HEK293 (cell line): Measurements from ENCODE around the gene HDLBP.
A peak's percentile ranks its signal among the peaks of the same experiment; 100 is the strongest.

Experiments
- CTCF ChIA-PET: fragments of 350-600 bp; formaldehyde crosslinking; extraction: SDS; loops from one replicate; lab custom pipeline; 2021; ENCODE audit warnings: antibody characterized with exemption; lab: Yijun Ruan, JAX
- POLR2A ChIA-PET: fragments of 300-600 bp; formaldehyde crosslinking; extraction: SDS; loops from one replicate; lab custom pipeline; 2020; ENCODE audit warnings: antibody characterized with exemption, inconsistent platforms; lab: Yijun Ruan, JAX
- H3K27ac ChIP-seq: fragments of 200-500 bp; sonication (Bioruptor generic); 2 replicates; pipeline ENCODE4 v1.5.1; 2014; ENCODE audit warnings: low read depth, low read length, control low read depth, inconsistent platforms; ENCODE audit errors: extremely low read depth
- H3K36me3 ChIP-seq, 2 experiments: fragments of 200-500 bp in 1 of 2; sonication (Bioruptor generic) in 1 of 2; 1 replicate in 1 of 2; 2 replicates in 1 of 2; pipeline ENCODE4 v1.5.1; 2014 to 2017; ENCODE audit warnings: inconsistent platforms in 2 of 2, low read length in 2 of 2; ENCODE audit not compliant: control insufficient read depth in 2 of 2, insufficient read depth in 1 of 2
- H3K4me1 ChIP-seq: fragments of 200-500 bp; sonication (Bioruptor generic); 2 replicates; pipeline ENCODE4 v1.5.1; 2014; ENCODE audit warnings: mild to moderate bottlenecking, low read length, inconsistent platforms; ENCODE audit not compliant: control insufficient read depth, insufficient read depth
- H3K4me3 ChIP-seq: 2 replicates; pipeline ENCODE4 v1.5.1; 2011; ENCODE audit warnings: low read depth, mild to moderate bottlenecking, control low read depth, low read length, moderate library complexity
- H3K9me3 ChIP-seq: fragments of 200-500 bp; sonication (Bioruptor generic); 2 replicates; pipeline ENCODE4 v1.5.1; 2014; ENCODE audit warnings: low read depth, low read length, inconsistent platforms; ENCODE audit not compliant: control insufficient read depth, insufficient read depth
- GLIS2 ChIP-seq: fragments of 450-650 bp; formaldehyde crosslinking; IDR thresholded peaks from 2 replicates; pipeline ENCODE4 v1.5.1; 2016; ENCODE audit warnings: missing biosample characterization, missing genetic modification characterization
- KLF9 ChIP-seq: fragments of 450-650 bp; formaldehyde crosslinking; IDR thresholded peaks from 2 replicates; pipeline ENCODE4 v1.5.1; 2016; ENCODE audit warnings: missing biosample characterization, missing genetic modification characterization, low read depth
- OVOL3 ChIP-seq: fragments of 450-650 bp; formaldehyde crosslinking; IDR thresholded peaks from 2 replicates; pipeline ENCODE4 v1.5.1; 2016; ENCODE audit warnings: missing biosample characterization, missing genetic modification characterization
- PBX3 ChIP-seq: sonication (generic); formaldehyde crosslinking; IDR thresholded peaks from 2 replicates; pipeline ENCODE4 v1.8.1; 2022; ENCODE audit warnings: mild to moderate bottlenecking, moderate library complexity, missing genetic modification reagents
- PRDM1 ChIP-seq: fragments of 450-650 bp; formaldehyde crosslinking; IDR thresholded peaks from 2 replicates; pipeline ENCODE4; 2016; ENCODE audit warnings: missing biosample characterization, missing genetic modification characterization
- REPIN1 ChIP-seq: fragments of 450-650 bp; formaldehyde crosslinking; IDR thresholded peaks from 2 replicates; pipeline ENCODE4 v1.5.1; 2017; ENCODE audit warnings: missing biosample characterization, missing genetic modification characterization, low read depth
- SCRT1 ChIP-seq: fragments of 450-650 bp; formaldehyde crosslinking; IDR thresholded peaks from 2 replicates; pipeline ENCODE4 v1.5.1; 2016; ENCODE audit warnings: missing biosample characterization, missing genetic modification characterization, borderline replicate concordance
- SCRT2 ChIP-seq: fragments of 450-650 bp; formaldehyde crosslinking; IDR thresholded peaks from 2 replicates; pipeline ENCODE4 v1.5.1; 2016; ENCODE audit warnings: missing biosample characterization, missing genetic modification characterization
- ZBTB26 ChIP-seq: fragments of 450-650 bp; formaldehyde crosslinking; optimal IDR thresholded peaks from 2 replicates; pipeline ENCODE3; 2016; ENCODE audit warnings: missing biosample characterization, mild to moderate bottlenecking, missing genetic modification characterization
- ZBTB49 ChIP-seq: fragments of 450-650 bp; formaldehyde crosslinking; IDR thresholded peaks from 2 replicates; pipeline ENCODE4 v1.5.1; 2016; ENCODE audit warnings: missing biosample characterization, missing genetic modification characterization, low read depth
- ZNF10 ChIP-seq: fragments of 450-650 bp; formaldehyde crosslinking; IDR thresholded peaks from 2 replicates; pipeline ENCODE4 v1.5.1; 2017; ENCODE audit warnings: missing biosample characterization, missing genetic modification characterization
- ZNF2 ChIP-seq: fragments of 450-650 bp; formaldehyde crosslinking; IDR thresholded peaks from 2 replicates; pipeline ENCODE4 v1.5.1; 2016; ENCODE audit warnings: missing biosample characterization, missing genetic modification characterization
- ZNF239 ChIP-seq: fragments of 450-650 bp; formaldehyde crosslinking; IDR thresholded peaks from 2 replicates; pipeline ENCODE4 v1.5.1; 2016; ENCODE audit warnings: missing biosample characterization, missing genetic modification characterization
- ZNF248 ChIP-seq: fragments of 450-650 bp; formaldehyde crosslinking; IDR thresholded peaks from 2 replicates; pipeline ENCODE4 v1.5.1; 2017; ENCODE audit warnings: missing biosample characterization, missing genetic modification characterization
- ZNF292 ChIP-seq: fragments of 450-650 bp; formaldehyde crosslinking; IDR thresholded peaks from 2 replicates; pipeline ENCODE4 v1.5.1; 2016; ENCODE audit warnings: low read depth, missing biosample characterization, missing genetic modification characterization, borderline replicate concordance
- ZNF341 ChIP-seq: fragments of 450-650 bp; formaldehyde crosslinking; IDR thresholded peaks from 2 replicates; pipeline ENCODE4; 2016; ENCODE audit warnings: low read depth, missing biosample characterization, missing genetic modification characterization
- ZNF394 ChIP-seq: fragments of 450-650 bp; formaldehyde crosslinking; IDR thresholded peaks from 2 replicates; pipeline ENCODE4 v1.5.1; 2016; ENCODE audit warnings: missing biosample characterization, missing genetic modification characterization, mild to moderate bottlenecking, moderate library complexity, borderline replicate concordance
- ZNF404 ChIP-seq: fragments of 450-650 bp; formaldehyde crosslinking; IDR thresholded peaks from 2 replicates; pipeline ENCODE4 v1.5.1; 2017; ENCODE audit warnings: missing biosample characterization, missing genetic modification characterization
- ZNF549 ChIP-seq: fragments of 450-650 bp; IDR thresholded peaks from 2 replicates; pipeline ENCODE4 v1.5.1; 2018; ENCODE audit warnings: missing biosample characterization, missing genetic modification characterization, mild to moderate bottlenecking, inconsistent platforms, moderate library complexity
- ZNF561 ChIP-seq: fragments of 450-650 bp; IDR thresholded peaks from 2 replicates; pipeline ENCODE4 v1.5.1; 2018; ENCODE audit warnings: missing biosample characterization, missing genetic modification characterization, borderline replicate concordance
- ZNF596 ChIP-seq: fragments of 450-650 bp; IDR thresholded peaks from 2 replicates; pipeline ENCODE4 v1.5.0; 2018; ENCODE audit warnings: missing biosample characterization, mild to moderate bottlenecking, missing genetic modification characterization, moderate library complexity
- ZNF626 ChIP-seq: fragments of 450-650 bp; sonication (Bioruptor Pico); formaldehyde crosslinking; IDR thresholded peaks from 2 replicates; pipeline ENCODE4 v1.5.1; 2018; ENCODE audit warnings: missing biosample characterization, missing genetic modification characterization, inconsistent platforms
- ZNF658 ChIP-seq: fragments of 450-650 bp; formaldehyde crosslinking; IDR thresholded peaks from 2 replicates; pipeline ENCODE4; 2016; ENCODE audit warnings: missing biosample characterization, missing genetic modification characterization
- ZNF776 ChIP-seq: fragments of 450-650 bp; formaldehyde crosslinking; IDR thresholded peaks from 2 replicates; pipeline ENCODE4 v1.5.0; 2017; ENCODE audit warnings: missing biosample characterization, missing genetic modification characterization, borderline replicate concordance
- ZNF791 ChIP-seq: fragments of 450-650 bp; formaldehyde crosslinking; IDR thresholded peaks from 2 replicates; pipeline ENCODE4 v1.5.1; 2016; ENCODE audit warnings: missing biosample characterization, missing genetic modification characterization
- ZNF837 ChIP-seq: fragments of 450-650 bp; formaldehyde crosslinking; IDR thresholded peaks from 2 replicates; pipeline ENCODE4 v1.5.1; 2016; ENCODE audit warnings: missing biosample characterization, missing genetic modification characterization
- ZSCAN30 ChIP-seq: fragments of 450-650 bp; IDR thresholded peaks from 2 replicates; pipeline ENCODE4 v1.5.1; 2018; ENCODE audit warnings: missing biosample characterization, mild to moderate bottlenecking, missing genetic modification characterization, moderate library complexity
- TF ChIP-seq, protein P1 (sequence below): fragments of 450-650 bp; IDR thresholded peaks from 2 replicates; pipeline ENCODE4 v1.5.1; 2018; ENCODE audit warnings: missing biosample characterization, missing genetic modification characterization
- TF ChIP-seq, protein P2 (sequence below): fragments of 450-650 bp; IDR thresholded peaks from 2 replicates; pipeline ENCODE4 v1.5.1; 2018; ENCODE audit warnings: missing biosample characterization, mild to moderate bottlenecking, missing genetic modification characterization

Gene HDLBP

DNA sequence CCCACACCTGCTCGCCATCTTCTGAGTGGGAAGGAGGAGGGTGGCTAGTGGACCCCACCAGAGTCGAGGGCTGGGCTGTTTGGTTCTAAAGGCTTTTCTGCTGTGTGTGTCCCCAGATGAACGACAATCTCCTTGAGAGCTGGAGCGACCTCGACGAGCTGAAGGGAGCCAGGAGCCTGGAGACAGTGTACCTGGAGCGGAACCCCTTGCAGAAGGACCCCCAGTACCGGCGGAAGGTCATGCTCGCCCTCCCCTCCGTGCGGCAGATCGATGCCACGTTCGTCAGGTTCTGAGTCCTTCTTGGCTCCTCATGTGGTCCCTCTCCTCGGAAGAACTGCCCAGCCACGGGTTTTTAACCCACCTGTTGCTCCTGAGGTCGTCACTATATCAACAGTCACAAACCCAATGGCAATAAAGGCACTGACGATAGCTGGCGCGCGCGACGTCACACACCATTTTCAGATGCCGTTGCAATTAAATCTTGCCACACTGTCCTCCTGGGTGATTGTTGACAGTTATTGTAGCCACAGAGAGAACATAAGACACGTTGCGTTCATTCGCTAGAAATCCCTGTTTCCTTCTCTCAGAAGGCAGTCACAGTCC is 132.8 kb downstream of the HDLBP start:
- CTCF ChIA-PET = no interaction called here
- no peaks in the 10 kb centered on the region for H3K9me3 ChIP-seq
- peak; percentile 88 for TF ChIP-seq ZNF239 (tag by site-specific recombination)
- no peak for TF ChIP-seq ZNF404 (tag by site-specific recombination)
- TF ChIP-seq ZBTB26 (tag by site-specific recombination) = no peak
- no peak for TF ChIP-seq ZNF10 (tag by site-specific recombination)
- TF ChIP-seq, protein P1, sequence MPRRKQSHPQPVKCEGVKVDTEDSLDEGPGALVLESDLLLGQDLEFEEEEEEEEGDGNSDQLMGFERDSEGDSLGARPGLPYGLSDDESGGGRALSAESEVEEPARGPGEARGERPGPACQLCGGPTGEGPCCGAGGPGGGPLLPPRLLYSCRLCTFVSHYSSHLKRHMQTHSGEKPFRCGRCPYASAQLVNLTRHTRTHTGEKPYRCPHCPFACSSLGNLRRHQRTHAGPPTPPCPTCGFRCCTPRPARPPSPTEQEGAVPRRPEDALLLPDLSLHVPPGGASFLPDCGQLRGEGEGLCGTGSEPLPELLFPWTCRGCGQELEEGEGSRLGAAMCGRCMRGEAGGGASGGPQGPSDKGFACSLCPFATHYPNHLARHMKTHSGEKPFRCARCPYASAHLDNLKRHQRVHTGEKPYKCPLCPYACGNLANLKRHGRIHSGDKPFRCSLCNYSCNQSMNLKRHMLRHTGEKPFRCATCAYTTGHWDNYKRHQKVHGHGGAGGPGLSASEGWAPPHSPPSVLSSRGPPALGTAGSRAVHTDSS (tag by site-specific recombination) = no peak
- no peak for TF ChIP-seq ZNF776
- TF ChIP-seq ZSCAN30 (tag by site-specific recombination) = no peak
- no peak for TF ChIP-seq ZBTB49 (tag by site-specific recombination)
- TF ChIP-seq ZNF626 = no peak
- no peak for TF ChIP-seq ZNF2 (tag by site-specific recombination)
- TF ChIP-seq SCRT1 (tag by site-specific recombination) = 0 out of 2 replicates have a peak, but pooled peaks have one; percentile 30
- TF ChIP-seq, protein P2, sequence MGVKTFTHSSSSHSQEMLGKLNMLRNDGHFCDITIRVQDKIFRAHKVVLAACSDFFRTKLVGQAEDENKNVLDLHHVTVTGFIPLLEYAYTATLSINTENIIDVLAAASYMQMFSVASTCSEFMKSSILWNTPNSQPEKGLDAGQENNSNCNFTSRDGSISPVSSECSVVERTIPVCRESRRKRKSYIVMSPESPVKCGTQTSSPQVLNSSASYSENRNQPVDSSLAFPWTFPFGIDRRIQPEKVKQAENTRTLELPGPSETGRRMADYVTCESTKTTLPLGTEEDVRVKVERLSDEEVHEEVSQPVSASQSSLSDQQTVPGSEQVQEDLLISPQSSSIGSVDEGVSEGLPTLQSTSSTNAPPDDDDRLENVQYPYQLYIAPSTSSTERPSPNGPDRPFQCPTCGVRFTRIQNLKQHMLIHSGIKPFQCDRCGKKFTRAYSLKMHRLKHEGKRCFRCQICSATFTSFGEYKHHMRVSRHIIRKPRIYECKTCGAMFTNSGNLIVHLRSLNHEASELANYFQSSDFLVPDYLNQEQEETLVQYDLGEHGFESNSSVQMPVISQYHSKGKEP (tag by site-specific recombination) = no peak
- TF ChIP-seq SCRT2 (tag by site-specific recombination) = peak; percentile 81
- TF ChIP-seq OVOL3 (tag by site-specific recombination) = no peak
- TF ChIP-seq, all 188 proteins: peak for 3
- Histone ChIP-seq H3K4me1 (no peaks in the 10 kb centered on the region), H3K27ac (no peak overlapping the region), H3K36me3 (peaks cover 0 to 25% of the 10 kb centered on the region in 2 experiments; a peak in 2 of 3 replicates), H3K4me3 (no peak overlapping the region)
- POLR2A ChIA-PET = no interaction called here

GRCh38 chr2:241182126-241182525 is 133.3 kb downstream of the HDLBP start:
- Histone ChIP-seq H3K36me3 (peaks cover 0 to 28% of the 10 kb centered on the region in 2 experiments; a peak in 2 of 3 replicates), H3K27ac (no peak overlapping the region), H3K9me3 (no peaks in the 10 kb centered on the region), H3K4me3 (no peak overlapping the region), H3K4me1 (no peaks in the 10 kb centered on the region)
- ChIA-PET POLR2A (no interaction called here), CTCF (interaction anchor here (0.6 to 0.7 kb wide), 2 partner anchors 9 to 164 kb away, joined by 3 read pairs; no protein-coding TSS in a partner anchor)
- TF ChIP-seq KLF9 (tag by site-specific recombination) (no peak), ZNF561 (no peak), ZNF549 (tag by site-specific recombination) (no peak), ZNF596 (no peak), ZNF658 (no peak), ZNF248 (no peak), REPIN1 (tag by site-specific recombination) (no peak), ZNF791 (no peak), ZNF394 (tag by site-specific recombination) (no peak), PRDM1 (tag by site-specific recombination) (no peak), GLIS2 (tag by site-specific recombination) (no peak), ZNF837 (tag by site-specific recombination) (no peak), PBX3 (CRISPR knock-in tag) (no peak), ZNF292 (tag by site-specific recombination) (no peak), ZNF341 (tag by site-specific recombination) (no peak)
